ENCODE measurements around the gene SMG9.
A peak's percentile ranks its signal among the peaks of the same experiment; 100 is the strongest.

The SMG9 gene

DNA sequence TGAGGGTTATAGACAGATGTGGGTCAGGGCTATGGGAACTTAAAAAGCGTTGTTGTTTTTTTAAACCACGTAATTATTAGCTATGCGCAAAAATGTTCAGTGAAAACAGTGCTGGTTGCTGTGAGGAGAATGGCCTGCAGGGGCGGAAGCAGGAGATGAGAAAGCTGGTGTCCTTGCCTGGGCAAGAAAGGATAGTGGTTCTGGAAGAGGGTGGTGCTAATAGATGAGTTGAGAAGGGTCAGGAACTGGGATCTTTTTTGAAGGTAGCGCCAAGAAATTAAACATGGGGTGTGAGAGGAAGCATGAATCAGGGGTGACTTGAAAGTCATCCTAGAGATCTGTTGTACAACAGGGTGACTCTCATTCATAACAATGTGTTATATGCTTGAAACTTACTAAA is 4.8 kb upstream of the SMG9 start:
- DNase-seq (ENCODE audit: low read depth, low spot score), result no peak

DNA sequence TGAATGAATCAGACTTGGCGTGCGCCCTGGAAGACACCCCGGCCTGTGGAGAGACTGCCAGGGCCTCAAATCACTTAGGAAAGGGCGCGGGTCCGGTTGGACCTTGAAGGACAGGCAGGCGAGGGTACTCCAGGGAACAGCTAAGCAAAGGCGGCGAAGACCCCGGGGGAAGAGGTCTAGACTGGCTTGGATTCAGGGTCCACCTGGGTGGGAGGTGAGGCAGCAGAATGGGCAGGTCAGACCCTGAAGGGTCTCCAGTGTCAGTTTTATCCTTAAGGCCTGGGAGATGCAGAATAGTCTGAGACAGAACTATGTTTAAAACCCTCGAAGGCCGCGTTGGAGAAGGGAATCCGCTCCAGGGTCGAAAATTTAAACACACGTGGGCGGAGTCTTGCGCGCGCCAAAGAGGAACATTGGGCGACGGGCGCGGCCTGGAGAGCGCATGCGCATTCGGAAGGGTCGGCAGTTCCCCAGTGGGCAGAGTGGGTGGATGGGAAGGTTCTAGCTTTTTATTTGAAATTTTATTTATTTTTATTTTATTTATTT is 567 bp upstream of the SMG9 start:
- peak; percentile 76 for DNase-seq (ENCODE audit: low read depth, low spot score)

DNA sequence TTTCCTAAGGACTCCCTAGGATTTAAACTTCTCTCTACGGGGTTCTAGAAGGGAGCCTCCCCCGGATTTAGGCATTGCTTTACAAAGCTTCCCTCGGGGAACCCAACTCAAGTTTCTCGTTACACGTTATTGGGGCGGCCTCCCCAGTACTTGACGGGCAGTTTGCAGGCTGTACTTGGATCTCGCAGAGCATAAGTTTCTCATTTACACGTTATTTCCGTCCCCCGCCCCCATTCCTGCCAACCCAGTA is 584 bp downstream of the SMG9 start:
- DNase-seq (ENCODE audit: low read depth, low spot score), result no peak

DNA sequence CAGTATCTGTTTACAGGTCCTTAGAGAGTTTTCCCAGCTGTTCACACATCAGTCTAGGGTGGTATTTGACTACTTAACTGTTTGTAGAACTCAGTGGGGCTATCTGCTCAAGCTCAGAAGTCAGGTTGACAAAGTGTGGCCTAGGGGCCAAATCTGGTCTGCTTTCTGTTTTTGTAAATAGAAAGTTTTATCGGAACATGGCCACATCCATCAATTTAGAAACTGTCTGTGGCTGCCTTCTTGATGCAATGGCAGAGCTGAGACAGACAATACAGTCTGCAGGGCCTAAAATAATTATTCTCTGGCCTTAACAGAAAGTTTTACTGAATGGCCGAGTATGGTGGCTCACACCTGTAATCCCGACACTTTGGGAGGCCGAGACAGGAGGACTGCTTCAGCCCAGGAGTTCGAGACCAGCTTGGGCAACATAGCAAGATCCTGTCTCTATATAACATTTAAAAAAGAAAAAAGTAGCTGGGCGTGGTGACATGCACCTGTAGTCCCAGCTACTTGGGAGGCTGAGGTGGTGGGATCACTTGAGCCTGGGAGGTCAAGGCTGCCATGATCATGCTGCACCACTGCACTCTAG is 2.4 kb downstream of the SMG9 start:
- DNase-seq (ENCODE audit: low read depth, low spot score), result no peak

DNA sequence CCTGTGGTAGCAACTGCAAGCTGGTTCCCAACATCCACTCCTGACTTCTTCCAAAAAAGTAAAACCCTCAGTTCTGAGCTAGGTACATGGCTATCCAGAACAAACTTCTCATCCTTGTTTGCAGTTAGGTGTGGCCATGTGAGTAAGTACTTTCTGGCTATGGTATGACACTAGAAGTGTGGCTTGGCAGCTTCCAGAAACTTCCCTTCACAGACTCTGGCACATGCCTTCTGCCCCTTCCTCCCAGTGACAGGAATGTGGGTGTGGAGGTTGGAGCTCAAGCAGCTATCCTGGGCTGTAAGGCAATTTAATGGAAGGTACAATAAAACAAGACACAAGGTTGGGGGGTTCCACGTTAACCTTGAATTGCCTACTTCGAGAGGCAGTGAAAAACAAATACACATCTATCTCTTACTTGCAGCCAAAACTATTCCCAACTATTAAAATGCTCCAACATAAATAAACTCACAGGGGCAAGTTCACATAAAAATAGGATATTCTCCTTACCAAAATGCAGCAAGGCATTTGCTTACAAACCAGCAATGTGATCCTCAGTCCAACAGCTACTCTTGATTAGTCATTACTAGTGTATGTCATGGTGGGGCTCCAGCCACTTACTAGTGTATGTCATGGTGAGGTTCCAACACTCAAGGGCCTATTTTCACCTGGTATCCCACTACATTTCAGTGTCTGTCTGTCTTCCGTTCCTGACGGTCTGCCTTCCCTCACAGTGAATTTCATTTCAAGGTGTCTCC is 3.1 kb downstream of the SMG9 start:
- DNase-seq (ENCODE audit: low read depth, low spot score), result no peak

DNA sequence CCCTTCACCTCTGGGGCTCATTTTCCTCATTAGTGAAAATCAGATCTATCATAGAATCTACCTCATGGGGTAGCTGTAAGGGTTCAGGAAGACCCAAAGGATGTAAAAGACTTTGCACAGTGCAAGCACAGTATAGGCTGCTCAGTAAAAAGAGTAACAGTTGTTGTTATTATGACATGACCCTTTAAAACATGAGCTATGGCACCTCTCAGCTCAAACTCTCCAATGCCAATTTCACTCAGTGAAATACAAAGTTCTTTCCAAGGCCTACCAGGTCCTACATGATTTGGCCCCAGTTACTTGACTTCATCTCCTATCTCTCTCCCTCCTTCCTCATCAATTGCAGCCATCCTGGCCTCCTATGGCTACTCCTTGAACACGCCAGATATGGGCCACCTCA is 4.9 kb downstream of the SMG9 start:
- DNase-seq (ENCODE audit: low read depth, low spot score), result no peak

DNA sequence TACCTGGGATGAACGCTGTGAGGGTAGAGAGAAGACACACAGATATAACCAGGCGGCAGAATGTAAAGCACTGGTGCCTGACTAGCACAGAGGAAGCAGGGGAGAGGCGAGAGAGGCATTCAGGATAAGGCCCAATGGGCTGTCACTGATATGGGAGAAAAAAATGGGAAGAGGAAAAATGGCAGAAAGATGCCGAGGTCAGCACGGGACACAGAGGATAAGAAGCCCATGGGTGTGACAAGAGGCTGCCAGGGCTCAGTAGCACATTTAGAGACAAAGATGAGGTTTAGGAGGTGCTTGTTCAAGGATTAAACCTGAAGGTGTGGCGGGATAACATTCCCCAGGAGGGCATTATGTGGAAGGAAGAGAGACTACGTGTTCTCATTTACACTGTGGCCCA is 5.6 kb downstream of the SMG9 start:
- no peak for DNase-seq (ENCODE audit: low read depth, low spot score)

DNA sequence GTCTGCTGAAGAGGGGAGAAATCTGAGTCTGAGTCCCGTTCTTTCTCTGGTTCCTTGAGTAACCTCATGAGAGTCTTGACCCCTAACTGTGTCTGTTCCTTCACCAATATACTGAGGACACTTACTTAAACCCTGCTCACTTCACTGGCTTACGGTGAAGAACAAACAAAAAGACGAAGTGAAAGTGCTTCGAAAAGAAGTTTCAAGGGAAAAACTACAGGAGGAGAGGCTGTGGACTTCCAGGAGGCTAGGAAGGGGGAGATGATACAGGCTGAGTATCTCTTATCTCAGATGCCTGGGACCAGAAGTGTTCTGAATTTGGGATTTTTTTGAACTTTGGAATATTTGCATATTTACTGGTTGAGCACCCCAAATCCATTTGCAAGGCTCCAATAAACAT is 6.1 kb downstream of the SMG9 start:
- no peak for DNase-seq (ENCODE audit: low read depth, low spot score)

DNA sequence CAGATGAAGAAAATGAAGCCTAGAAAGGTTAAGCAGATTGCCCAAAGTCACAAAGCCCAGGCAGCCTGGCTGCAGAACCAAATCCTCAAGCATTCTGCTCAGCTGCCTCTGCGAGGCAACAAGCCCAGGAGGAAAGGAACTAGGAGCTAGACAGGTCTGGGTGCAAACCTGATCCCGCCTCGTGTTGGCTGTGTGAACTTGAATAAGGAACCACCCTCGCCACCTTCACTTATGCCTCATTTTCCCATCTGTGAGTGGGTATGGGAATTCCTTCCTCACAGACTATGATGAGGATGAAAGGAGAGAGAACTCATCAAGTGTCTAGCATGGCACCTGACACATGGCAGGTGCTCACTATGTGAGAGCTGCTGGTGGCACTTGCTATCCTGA is 6.6 kb downstream of the SMG9 start:
- no peak for DNase-seq (ENCODE audit: low read depth, low spot score)

DNA sequence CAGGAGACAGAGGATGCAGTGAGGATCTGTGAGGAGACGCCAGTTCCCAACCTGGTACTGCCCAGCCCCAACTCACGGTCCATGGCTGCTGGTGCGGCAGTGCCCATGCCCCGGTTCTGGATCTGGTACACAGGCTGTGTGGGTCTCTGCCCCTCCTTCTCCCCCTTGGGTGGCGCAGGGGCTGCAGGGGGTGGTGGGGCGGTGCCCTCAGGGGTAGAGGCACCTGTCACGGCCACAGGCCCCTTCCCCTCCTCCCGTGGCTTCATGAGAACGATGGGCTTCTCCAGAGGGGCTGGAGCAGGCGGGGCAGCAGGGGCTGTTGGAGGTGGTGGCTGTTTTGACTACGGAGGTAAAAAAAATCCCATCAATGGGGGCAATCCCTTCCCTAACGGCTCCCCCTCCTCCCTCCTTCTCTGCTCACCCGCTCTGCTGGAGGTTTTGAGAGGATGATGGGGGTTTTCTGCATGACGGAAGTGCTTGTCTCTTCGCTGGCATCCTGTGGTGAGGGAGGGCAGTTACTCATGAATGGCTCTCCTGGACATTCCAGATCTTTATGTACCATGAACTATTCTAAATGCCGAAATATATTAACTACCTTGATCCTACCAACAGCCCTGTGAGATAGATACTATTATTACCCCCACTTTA is 7.1 kb downstream of the SMG9 start:
- no peak for DNase-seq (ENCODE audit: low read depth, low spot score)

DNA sequence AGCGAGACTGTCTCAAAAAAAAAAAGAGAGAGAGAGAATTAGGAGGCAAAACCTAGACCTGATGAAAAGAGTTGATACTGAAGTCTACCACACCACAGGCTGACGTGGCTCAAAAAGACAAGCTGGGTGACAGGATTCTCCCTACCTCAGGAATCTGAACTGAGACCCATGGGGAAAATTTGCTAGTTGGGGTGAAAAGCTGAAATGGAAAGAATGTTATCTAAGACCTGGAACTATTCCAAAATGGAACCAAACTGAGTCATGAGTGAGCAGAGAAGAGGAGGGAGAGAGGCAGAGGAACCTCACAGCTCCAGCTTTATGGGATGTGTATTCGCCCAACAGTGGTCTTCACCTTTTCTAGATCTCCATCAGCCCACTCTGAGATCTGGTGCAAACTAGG is 11.7 kb downstream of the SMG9 start:
- DNase-seq (ENCODE audit: low read depth, low spot score), result no peak

DNA sequence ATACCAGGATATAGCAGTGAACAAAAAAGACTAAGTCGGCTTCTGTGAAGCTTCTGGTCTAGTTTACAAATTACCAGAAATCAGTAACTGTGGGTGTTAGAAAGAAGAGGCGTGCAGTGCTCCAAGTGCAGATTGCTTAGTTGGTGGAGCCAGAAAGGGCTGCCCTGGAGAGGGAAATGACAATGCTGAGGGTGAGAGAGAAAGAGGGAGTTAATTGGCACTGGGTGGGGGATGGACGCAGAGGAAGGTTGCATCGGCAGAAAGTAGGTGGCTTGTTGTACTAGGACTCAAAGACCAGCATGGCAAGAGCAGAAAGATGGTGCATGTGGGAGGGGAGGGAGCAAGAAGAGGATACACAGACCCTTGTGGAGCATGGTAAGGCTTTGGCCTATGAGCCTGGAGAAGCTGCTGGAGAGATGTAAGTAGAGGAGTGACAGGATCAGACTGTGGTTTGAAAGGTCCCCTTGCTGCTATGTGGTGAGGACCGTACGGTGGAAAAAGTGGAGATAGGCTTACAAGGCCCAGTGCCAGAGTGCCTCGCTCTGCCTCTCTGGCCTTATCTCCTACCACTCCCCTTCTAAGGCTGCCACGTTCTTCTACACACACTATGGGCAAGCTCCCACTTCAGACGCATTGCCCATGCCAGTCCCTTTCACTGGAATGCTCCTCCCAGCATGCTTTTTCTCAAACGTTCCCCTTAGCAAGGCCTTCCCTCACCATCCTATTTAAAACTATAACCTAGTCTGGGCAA is 13.5 kb downstream of the SMG9 start:
- DNase-seq (ENCODE audit: low read depth, low spot score), result no peak

DNA sequence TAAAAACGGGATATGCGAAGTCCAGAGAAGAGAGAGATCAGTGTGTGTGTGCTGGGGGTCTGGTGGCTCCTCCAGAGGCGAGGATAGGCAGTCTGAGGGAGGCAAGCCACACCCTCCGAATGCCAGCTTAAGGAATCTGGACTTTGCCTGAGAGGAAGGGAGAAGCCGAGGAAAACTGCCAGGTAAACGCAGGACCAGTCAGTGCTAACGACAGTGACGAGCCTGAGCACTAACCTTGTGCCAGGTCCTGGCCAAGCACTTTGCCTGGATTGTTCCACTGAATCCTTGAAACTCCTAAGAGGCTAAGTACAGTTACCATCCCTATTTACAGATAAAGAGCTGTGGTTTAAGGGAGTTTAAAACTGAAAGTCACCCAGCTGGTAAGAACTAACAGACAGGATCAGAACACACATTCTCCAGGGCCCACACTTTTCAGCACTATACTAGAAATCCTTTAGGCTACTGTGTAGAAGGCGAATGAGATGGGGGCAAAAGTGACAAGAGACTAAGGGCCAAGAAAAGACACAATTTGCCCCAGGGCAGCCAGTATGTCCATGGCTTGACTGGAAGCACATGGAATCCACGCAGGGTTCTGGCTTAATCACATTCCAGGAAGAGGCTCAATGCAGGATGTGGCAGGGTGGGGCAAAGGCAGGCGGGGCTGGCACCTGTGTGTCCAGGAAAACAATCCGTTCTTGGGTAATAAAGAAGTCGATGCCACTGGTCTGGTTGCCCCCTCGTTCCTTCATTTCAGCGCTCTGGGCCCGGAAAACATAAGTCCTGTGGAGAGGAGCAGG is 15.1 kb downstream of the SMG9 start:
- DNase-seq (ENCODE audit: low read depth, low spot score), result no peak

DNA sequence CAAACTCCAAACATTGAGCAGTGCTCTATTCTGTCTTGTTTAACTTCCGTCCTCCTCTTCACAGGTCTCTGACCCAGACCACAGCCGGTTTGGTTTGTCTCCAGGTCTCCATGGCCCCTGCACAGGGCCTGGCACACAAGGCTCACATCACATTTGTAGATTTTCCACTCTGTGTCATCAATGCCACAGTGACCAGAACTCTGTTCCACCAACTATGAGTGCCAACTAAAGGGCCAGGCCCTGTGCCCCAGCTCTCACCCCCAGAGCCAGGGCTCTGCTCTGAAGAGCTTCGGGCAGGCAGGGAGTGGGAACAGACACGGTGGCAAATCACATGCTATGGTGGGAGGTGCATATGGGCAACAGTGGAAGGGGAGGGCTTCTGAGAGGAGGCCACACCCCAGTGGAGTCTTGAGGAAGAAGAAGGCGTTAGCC is 16.0 kb downstream of the SMG9 start:
- DNase-seq (ENCODE audit: low read depth, low spot score), result no peak

DNA sequence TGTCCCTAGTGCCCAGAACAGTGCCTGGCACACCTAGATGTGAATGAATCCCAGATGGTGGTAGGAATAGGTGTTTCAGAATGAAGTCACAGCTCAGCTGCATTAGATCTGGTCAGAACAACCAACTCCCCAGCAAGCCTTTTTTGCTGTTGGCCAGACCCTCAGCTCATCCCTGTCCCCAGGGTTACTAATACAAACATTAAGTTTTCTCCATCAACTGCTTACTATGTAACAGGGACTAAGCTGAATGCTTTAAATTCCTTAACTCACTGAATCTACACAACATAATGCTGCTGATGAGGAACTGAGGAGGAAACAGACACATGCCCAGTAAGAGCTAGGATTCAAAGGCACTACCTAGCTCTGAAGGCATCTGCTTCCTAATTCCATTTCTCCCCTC is 18.8 kb downstream of the SMG9 start:
- no peak for DNase-seq (ENCODE audit: low read depth, low spot score)

DNA sequence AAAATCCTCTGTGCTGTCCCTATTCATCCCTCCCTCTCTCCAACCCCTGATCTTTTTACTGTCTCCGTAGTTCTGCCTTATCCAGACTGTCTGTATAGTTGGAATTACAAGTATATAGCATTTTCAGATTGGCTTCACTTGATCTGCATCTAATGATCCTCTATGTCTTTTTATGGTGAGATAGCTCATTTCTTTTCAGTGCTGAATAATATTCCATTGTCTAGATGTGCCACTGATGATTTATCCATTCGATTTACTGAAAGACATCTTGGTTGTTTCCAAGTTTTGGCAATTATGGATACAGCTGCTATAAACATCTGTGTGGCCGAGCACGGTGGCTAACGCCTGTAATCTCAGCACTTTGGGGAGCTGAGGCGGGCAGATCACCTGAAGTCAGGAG is 19.7 kb downstream of the SMG9 start:
- no peak for DNase-seq (ENCODE audit: low read depth, low spot score)

DNA sequence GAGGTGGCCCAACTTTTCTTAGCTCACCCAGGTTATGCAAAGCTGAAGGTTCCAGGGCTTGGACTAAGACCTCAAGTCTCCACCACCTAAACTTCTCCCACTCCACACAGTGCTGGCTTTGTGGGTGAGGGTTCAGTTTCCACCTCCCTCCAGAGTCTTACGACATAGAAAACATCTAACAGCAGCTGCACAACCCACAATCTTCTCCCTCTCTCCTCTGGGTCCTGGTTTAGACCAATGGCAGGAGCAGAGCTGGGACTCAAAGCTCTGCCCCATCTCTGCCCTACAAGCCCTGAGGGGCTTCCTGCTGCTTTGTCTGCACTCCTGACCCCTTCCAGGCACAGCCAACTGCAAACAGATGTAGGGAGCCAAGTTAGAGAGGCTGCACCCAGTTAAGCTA is 22.9 kb downstream of the SMG9 start:
- no peak for DNase-seq (ENCODE audit: low read depth, low spot score)

DNA sequence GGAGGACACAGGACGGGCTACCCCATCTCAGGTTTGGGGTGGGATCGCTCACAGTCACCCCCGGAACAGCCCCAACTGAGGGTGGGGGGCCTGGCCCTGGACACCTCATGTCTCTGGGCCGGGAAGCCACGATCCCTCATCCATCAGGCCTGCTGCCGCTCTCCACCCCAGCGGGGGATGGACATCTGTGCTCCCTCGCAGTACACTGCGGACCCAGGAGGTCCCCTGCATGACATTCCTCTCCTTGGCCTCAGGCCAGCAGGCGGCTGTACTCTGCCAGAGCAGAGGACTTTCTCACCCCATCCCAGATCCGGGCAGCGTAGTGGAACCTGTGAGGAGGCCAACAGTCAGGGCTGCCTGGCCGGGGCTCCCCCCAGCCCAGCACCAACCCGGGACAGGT is 23.4 kb downstream of the SMG9 start:
- DNase-seq (ENCODE audit: low read depth, low spot score), result no peak

DNA sequence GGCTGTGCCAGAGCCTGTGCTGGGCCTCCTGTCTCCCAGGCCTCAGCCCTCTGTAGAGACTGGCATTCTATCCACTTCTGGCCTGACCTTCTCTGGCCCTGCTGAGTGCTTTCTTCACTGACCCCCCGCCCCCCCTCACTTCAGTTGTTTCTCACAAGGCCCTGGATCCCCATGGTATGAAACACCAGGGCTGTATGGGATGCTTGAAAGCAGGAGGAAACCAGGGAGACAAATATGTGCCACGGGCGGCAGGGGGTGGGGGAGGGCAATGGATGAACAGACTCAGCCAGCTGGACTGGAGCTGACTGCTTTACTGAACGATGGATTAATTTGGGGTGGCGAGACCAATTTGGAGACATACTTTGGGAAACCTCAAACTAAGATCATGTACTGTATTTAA is 24.8 kb downstream of the SMG9 start:
- DNase-seq (ENCODE audit: low read depth, low spot score), result no peak

DNA sequence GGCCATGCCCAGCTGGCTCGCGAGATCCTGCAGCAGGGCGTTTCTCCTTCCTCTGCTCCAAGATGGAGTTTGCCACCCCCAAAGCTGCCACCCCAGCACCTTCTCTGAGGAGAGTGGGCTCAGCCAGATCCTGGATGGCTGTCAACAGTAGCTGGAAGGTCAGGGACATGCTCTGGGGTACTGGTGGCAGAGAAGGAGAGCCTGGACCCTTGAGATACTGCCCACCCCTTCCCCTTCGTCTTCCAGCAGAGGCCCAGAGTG is 27.2 kb downstream of the SMG9 start:
- DNase-seq (ENCODE audit: low read depth, low spot score), result no peak

DNA sequence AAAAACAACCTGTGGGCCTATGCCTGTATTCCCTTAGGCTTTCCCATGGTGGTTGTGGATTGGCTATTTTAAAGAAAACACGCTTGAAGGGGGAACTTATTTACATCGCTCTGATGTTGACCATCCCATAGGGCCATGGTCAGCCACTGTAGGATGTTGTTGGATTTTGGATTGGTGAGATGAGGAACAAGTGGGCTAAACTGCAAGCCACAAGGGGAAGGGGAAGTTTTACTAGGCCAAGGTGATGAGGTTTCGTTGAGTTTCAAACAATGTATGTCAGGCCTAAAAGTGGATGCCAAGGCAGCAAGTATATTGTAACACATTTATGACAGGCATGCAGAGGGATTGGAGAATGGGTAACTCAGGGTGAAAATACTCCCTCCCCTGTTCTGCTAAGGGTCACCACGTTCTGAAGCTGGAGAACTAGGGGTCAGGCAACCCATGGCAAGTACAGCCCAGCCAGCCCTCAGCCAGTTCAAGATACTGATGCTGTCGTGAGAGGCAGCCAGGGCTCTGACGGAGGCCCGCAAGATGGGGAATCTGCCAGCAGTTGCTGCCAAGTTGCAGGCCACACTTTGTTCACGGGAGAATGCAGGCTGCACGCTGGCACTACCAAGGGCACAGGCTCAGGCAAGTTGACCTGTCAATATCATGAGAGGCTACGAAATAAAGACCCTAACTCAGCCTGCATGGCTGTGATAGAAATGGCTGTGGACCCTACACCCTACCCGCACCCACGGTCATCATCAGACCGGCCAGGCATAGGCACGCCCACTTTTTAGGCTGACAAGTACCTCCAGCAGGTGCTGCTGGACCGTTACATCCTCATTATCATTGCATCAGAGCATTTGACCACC is 27.8 kb downstream of the SMG9 start:
- DNase-seq (ENCODE audit: low read depth, low spot score), result no peak
